GM21619 (cell line): Measurements from ENCODE around the gene STAT5B.
"Not testable (repeated sequence)": the region's sequence is repeated elsewhere in the genome, so short reads cannot be mapped to it uniquely, and the experiment has no call there.

Experiments
- ATAC-seq: cut with Tn5 transposase; IDR thresholded peaks from one replicate; pipeline ENCODE4 v1.9.1; 2021; ENCODE audit not compliant: unreplicated experiment

STAT5B gene

DNA sequence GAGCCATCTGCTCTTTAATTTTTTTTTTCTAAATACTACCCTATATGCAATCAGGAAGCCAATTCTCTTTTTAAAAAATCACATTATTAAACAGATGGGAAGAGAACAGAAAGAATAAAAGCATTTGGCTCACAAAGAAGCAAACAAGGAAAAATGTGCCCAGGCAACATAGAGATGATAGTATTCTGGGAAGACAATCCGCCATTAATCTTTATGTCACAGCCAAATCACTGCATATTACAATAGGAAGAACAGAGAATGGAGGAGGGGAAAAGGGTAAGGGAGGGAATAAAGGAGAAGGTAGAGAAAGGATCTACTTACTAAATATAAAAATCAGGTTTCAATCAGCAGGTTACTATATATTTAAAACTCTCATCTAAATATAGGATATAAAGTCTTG, 34.3 kb downstream of the STAT5B start:
- no peak for ATAC-seq

DNA sequence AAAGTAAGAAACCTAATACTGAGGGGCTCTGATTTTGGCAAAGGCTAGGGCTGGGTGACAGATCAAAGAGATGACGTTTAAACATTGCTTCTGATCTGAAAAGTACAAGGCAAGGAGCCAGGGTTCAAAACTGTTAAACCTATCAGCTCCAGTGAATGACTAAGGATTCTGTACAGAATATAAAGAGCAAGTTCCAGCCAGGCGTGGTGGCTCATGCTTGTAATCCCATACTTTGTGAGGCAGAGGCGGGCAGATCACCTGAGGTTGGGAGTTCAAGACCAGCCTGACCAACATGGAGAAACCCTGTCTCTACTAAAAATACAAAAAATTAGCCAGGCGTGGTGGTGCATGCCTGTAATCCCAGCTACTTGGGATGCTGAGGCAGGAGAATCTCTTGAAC, 35.3 kb downstream of the STAT5B start:
- ATAC-seq = not testable (repeated sequence)

DNA sequence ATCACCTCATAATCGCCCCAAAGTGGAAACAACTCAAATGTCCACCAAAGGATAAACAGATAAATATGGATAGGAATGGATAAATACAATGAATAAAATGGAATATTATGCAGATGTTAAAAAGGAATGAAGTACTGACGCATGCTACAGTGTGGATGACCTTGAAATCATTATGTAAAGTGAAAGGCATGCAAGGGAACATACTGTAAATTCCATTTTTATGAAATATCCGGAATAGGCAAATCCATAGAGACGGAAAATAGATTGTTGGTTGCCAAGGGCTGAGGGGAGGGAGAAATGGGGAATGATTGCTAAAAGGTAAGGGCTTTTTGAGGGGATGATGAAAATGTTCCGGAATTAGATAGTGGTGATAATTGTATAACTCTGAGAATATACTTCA, 36.0 kb downstream of the STAT5B start:
- no peak for ATAC-seq

DNA sequence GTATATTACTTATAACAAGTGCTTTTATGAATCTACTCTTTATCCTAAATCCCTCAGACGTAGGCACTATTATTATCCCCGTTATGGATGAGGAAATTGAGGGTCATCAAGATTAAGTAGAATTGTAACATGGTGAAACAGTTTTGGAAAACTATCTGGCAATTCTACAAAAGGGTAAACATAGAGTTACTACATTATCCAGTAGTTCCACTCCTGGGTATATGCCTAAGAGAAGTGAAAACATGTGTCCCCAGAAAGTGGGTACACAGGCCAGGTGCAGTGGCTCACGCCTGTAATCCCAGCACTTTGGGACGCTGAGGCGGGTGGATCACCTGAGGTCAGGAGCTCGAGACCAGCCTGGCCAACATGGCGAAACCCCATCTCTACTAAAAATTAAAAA, 36.6 kb downstream of the STAT5B start:
- ATAC-seq = not testable (repeated sequence)

DNA sequence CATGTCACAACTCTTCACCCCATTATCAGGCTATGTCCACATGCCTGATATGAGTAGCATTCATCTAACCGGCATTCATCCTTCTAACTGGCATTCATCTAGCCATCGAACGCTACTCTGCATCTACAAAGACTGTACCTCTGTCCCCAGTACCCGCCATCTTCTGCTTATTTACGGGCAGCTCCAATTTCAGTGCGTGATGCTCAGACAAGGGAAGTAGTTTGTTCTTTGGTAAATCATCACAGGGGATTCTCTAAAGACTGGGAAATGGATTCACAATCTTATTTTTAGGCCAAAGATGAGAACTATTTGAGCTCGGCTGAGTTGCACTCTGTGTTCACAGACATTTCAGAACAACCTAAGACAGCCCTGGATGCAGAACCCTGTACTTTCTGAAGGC, 39.4 kb downstream of the STAT5B start:
- no peak for ATAC-seq

DNA sequence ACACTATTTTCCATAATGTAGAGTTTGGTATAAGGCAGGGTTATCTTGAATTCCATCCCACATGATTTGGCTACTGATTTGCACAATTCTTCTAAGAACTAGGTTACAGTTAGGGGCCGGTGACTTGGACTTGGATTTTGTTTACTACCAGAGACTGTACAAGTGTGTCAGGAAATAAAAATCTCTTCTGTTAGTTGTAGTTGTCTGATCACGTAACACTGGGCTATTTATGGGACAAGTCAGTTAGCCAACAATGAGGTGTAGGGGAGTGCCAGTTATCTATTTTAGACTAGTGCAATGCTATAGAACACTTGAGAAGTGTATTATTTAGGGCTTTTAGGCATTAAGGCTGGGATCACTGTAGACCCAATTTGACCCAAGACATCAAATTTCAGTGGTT, 42.2 kb downstream of the STAT5B start:
- no peak for ATAC-seq

DNA sequence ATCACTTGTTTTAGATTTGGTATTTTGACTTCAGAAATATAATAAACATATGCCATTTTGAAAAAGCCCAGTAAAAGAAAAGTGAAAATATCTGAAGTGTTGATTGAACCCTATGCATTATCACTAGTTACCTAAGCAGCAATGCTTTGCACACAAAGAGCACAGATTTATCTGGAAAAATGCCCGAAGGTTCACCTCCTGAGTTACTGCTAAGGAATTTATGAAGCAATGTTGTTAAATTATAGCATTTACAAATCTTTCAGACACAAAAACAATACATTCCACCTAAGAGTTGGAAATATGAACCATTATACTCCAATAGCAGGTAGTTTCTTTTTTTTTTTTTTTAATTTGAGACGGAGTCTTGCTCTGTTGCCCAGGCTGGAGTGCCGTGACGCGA, 43.0 kb downstream of the STAT5B start:
- no peak for ATAC-seq

DNA sequence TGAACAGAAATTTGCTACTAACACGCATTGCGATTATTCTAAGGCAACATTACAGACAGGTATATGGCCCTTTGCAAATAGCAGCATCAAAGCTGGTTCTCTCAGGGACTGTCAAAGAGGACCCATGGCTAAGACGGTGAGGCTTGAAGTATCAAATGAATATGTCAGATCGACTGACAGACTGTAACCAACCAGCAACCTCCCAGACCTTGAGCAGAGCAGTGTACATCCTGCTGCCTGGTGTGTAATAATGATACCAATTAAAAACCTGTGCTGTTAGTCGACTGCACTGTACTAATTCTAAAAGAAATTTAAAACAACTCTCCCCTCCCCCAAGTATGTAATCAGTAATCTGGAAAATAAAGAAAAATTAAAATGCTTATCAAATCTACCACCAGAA, 46.0 kb downstream of the STAT5B start:
- ATAC-seq = no peak

DNA sequence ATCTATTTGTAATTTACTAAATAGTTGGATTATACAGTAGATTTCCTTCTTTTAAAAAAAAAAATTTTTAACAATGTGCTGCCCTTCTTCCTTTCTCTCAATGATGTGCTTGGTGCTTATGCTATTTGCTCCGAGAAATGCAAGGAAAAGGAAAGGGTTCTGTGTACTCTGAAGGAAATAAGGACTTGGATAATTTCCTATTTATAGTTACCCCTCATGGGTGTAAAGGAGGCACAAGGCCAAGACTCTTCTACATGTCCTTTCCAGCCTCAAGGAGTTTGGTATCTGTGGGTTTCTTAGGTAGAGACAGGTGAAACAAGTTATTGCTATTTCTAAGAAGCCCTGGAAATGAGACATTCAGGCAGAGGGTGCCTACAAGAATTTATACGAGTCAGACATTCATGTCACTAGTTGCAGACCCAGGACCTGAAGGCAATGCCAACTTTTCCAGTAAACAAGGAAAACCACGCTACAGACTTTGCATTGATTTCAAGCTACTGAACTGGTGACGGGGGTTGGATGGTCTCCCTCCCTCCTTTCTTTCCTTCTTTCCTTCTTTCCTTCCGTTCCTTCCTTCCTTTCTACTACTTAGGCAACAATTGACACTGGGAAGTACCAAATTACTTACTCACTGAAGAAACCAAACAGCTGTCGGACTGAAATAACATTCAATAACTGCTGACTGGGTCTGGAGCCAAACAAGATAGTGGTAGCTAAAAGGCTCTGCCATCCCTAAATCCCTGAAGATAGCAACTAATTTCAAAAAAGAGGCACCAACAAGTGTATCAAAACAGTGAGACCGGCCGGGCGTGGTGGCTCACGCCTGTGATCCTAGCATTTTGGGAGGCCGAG, 48.1 kb downstream of the STAT5B start:
- ATAC-seq = no peak

DNA sequence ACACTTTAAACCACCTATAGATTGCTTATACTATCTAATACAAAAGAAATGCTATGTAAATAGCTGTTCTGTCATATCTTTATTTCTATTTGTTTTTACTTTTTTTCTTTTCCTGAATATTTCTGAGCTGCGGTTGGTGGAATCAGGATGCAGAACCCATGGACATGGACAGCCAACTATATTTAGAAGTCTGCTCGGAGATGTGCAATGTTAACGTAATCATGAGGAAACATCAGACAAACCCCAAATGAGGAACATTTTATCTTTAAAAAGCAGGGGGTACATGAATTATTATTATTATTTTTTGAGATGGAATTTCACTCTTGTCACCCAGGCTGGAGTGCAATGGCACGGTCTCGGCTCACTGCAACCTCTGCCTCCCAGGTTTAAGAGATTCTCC, 50.5 kb downstream of the STAT5B start:
- no peak for ATAC-seq

DNA sequence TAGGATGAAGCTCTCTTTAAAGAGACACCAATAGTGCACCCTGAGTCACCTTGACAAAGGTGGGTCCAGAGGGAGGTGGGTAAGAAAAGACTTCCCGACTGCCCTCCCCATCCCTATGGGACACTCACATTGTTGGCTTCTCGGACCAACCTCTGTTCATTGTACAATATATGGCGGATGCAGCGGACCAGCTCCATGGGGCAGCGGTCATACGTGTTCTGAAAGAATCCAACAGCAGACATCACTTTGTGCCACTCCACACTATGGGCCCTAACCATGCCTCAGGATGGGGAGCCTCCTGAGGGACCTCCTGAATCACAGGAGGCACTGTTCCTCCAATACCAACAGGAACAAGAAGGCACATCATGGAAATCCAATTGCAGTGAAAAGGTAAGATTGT, 51.5 kb downstream of the STAT5B start:
- ATAC-seq = no peak

DNA sequence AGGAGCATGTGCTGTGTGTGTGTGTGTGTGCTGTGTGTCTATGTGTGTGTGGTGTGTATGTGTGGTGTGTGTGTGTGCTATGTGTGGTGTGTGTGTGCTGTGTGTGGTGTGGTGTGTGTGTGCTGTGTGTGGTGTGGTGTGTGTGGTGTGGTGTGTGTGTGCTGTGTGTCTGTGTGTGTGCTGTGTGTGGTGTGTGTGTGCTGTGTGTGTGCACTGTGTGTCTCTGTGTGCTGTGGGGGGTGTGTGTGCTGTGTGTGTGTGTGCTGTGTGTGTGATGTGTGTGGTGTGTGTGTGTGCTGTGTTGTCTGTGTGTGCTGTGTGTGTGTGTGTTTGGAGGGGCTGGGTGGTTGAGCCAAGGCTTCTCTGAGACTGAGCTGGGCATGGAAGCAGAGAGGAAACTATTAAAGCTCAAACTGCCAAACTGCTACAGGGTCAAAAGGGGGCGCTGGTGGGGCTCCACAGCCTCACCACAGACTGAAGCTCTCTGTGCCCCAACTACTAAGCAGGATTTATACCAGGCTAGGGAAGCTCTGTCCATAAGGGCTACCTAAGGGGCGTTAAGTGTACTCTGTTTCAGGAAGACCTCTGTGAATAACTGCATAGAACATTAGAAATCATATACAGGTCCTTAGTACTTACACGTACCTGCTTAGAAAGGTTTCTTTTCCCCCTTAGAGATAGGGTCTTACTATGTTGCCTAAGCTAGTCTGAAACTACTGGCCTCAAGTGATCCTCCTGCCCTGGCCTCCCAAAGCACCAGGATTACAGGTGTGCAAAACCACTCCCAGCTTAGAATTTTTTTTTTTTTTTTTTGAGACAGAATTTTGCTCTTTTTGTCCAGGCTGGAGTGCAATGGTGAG, 54.1 kb downstream of the STAT5B start:
- no peak for ATAC-seq

DNA sequence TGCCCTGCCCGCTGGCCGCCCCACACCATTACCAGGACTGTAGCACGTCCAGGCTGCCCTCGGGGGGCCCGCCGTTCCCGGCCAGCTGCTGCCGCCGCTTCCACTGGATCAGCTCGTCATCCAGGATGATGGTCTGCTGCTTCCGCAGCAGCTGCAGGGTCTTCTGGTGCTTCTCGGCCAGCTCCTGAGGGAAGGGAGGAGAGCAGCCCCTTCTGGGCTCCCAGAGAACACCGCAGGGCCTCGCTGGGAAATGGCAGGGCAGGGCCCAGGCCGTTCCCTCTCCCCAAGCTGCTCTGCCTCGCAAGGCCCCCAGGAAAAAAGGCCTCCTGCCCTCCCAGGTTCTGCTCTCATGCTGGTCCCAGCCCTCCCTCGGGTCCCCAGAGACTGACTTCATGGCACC, 56.9 kb downstream of the STAT5B start:
- not testable (repeated sequence) for ATAC-seq

DNA sequence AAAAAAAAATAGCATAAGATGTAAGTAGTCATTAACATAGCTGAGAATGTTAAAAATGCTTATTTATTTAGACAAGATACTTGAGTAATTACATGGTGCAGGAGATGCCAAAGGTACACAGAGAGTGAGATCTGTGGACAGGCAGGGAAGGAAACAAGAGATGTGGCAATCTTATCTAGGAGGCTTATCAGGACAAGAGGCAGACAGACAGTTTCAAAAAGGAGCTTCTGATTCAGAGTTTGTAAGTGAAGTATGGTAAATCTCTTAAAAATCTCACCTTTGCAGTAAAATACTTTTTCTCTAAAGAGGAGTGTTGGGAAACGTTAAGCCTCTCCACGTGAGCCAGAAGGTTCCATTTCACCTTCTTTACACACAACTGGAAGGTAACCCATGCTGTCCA, 62.0 kb downstream of the STAT5B start:
- no peak for ATAC-seq

DNA sequence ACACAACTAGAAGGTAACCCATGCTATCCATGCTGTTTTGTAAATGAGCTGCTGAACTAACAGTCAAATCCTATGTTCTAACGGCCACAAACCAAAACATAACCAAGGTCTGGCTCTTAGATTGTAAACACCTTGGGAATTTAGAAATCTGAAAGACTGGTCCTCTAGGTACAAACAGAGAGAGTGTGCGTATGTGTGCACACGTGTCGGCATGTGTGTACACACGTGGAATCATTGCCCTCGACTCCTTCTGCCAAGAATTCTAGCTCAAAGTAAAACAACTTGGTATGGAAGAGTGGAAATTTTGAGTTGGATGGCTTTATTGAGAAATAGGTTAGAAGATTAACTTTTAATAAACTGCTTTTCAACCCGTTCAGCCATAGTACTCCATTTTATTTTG, 63.8 kb downstream of the STAT5B start:
- ATAC-seq = no peak

DNA sequence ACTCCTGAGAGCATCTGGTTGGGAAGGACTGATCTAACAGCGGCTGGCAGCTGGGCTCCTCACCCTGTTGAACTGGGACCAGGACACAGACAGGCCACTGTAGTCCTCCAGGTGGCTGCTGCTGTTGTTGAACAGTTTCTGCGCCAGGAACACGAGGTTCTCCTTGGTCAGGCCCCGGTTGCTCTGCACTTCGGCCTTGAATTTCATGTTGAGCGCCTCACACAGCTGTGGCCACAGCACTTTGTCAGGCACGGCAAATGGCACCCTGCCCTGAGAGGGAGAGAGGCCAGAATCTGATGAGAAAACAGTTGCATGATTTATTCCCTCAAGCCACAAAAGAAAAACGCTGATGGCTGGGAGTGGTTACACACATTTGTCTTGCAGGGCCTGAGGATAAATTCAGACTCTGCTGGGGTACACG, 64.3 kb downstream of the STAT5B start:
- ATAC-seq = not testable (repeated sequence)

DNA sequence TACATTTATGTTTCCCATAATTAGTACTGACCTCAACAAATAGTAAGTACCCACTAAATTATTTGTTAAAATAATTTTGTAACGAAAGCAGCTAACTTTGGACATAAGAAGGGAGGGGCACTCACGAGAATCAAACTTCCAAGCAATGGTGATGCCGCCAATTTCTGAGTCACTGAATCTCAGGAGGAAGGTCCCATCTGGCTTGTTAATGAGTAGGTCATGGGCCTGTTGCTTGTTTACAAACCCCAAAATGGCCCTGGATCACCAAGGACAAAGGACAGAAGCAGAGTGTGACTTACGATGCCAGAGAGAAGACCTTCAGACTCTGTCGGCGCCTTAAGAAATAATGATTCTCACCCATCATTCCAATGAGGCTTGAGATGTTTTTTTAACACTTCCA, 66.1 kb downstream of the STAT5B start:
- no peak for ATAC-seq

DNA sequence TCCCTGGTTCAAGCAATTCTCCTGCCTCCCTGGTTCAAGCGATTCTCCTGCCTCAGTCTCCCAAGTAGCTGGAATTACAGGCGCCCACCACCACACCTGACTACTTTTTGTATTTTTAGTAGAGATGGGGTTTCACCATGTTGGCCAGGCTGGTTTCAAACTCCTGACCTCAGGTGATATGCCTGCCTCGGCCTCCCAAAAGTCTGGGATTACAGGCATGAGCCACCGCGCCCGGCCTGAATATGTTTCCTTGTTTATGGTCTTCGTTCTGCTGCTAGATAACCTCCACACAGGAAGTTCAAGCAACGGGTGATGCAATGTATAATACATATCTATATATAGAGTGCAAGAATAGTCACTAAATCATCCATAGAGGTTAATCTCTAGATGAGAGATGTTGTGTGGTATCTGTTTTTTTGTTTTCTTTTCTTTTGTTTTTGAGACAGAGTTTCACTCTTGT, 70.0 kb downstream of the STAT5B start:
- not testable (repeated sequence) for ATAC-seq

DNA sequence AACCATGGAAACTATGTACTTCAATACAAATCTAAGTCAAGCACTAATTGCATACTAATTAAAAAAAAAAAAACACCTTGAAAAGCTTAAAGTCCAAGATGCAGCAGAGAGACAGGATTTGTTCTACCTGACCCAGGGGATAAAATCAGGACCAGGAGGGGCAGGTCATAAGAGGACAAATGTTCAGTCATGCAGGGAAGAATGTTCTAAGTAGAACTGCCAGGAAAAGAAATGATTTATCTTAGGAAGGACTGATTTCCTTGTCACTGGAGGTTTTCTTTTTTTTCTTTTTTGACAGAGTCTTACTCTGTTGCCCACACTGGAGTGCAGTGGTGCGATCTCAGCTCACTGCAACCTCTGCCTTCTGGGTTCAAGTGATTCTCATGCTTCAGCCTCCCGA, 72.8 kb downstream of the STAT5B start:
- no peak for ATAC-seq

DNA sequence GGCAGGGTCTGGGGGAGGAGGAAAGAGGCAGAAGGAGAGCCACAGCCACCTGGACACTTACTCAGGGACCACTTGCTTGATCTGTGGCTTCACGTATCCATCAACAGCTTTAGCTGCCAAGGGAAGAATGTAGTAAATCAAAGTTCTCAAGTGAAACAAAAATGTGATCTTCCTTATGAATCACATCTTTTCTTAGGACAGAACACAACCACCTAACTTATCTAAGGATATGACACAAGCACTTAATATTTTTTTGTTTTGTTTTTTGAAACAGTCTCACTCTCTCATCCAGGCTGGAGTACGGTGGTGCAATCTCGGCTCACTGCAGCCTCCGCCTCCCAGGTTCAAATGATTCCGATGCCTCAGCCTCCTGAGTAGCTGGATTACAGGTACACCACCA, 73.5 kb downstream of the STAT5B start:
- no peak for ATAC-seq

DNA sequence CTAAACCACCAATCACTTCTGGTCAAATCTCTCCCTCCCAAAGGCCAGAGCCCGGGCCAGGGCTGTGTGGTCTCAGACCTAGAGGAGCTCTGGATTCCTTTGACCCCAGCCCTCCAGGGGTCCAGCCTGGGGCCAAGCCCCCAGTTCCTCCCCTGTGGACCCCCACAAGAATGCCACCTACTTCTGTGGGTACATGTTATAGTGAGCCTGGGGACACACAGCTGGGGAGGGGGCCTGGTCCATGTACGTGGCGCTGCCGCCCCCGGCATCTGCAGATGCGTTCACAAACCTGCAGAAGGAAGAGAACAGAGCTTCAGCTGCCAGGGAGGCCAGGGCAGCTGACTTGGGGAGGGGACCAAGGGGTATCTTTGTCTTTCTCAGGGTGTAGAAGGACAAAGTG, 74.0 kb downstream of the STAT5B start:
- ATAC-seq = no peak

DNA sequence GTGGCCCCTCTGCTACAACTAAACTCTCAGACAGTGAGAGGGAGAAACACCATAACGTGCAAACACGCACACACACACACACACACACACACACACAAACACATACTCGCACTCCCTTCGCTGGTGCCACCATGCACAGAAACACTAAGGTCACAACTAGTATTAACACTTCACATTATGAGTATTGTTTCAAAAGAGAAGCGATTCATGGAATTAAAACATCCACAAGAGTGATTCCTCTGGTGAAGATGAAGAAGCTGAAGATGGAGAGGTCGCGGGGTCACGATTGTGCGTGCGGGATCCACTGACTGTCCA, 74.8 kb downstream of the STAT5B start:
- no peak for ATAC-seq
